ENCODE measurements around the gene TMEM132D.

DNA sequence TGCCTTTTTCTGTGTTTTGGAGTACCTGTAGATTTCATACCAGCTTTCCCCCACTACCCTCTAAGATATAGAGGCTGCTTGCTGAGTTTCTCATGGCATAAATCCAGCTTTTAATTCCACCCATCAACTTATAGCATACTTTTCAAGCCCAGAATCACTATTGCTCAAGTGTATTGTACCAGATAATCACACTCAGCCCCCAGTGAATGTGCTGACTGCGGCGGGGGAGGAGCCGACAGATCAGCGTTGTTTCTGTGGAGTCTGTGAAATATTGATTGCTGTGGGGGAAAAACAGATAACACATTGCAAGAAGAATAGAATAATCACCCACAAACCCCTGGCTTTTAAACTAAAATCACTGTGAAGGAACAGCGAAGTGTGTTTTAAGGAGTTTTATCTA lies 296.1 kb downstream of the TMEM132D start:
- TF ChIP-seq ZNF184 (tag by site-specific recombination; IDR thresholded peaks at IDR 0.05) (no peak), PATZ1 (tag by site-specific recombination; IDR thresholded peaks at IDR 0.05) (no peak), ZNF292 (tag by site-specific recombination; IDR thresholded peaks at IDR 0.05; ENCODE audit: borderline replicate concordance, low read depth) (no peak), ZNF18 (tag by site-specific recombination; IDR thresholded peaks at IDR 0.05) (no peak), CTCF (tag by site-specific recombination; IDR thresholded peaks at IDR 0.05) (no peak), ZNF830 (tag by site-specific recombination; IDR thresholded peaks at IDR 0.05; ENCODE audit: low read depth) (no peak)
- TF ChIP-seq, protein P1, sequence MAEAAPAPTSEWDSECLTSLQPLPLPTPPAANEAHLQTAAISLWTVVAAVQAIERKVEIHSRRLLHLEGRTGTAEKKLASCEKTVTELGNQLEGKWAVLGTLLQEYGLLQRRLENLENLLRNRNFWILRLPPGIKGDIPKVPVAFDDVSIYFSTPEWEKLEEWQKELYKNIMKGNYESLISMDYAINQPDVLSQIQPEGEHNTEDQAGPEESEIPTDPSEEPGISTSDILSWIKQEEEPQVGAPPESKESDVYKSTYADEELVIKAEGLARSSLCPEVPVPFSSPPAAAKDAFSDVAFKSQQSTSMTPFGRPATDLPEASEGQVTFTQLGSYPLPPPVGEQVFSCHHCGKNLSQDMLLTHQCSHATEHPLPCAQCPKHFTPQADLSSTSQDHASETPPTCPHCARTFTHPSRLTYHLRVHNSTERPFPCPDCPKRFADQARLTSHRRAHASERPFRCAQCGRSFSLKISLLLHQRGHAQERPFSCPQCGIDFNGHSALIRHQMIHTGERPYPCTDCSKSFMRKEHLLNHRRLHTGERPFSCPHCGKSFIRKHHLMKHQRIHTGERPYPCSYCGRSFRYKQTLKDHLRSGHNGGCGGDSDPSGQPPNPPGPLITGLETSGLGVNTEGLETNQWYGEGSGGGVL (tag by site-specific recombination; IDR thresholded peaks at IDR 0.05), result no peak

All from HEK293 (cell line).